Adipocyte (in vitro differentiated cells): Measurements from ENCODE around the gene KIF13A.
"Not testable (repeated sequence)": the region's sequence is repeated elsewhere in the genome, so short reads cannot be mapped to it uniquely, and the experiment has no call there.

Experiments used
- DNase-seq: peaks from one replicate; pipeline ENCODE4 v3.0.0-alpha.2; 2015; ENCODE audit warnings: low read depth
- H3K27me3 ChIP-seq: replicated peaks from 2 replicates; pipeline ENCODE4 v1.7.0; 2013; ENCODE audit warnings: mild to moderate bottlenecking, low read length, moderate library complexity; ENCODE audit not compliant: control insufficient read depth, insufficient read depth
- H3K36me3 ChIP-seq: 2 replicates; pipeline ENCODE4 v1.7.0; 2013; ENCODE audit warnings: low read length, mild to moderate bottlenecking, moderate library complexity; ENCODE audit not compliant: control insufficient read depth, insufficient read depth, severe bottlenecking
- H3K4me1 ChIP-seq: 2 replicates; pipeline ENCODE4 v1.7.0; 2013; ENCODE audit warnings: mild to moderate bottlenecking, low read length, moderate library complexity; ENCODE audit not compliant: control insufficient read depth, insufficient read depth
- H3K4me3 ChIP-seq: 2 replicates; pipeline ENCODE4 v1.7.0; 2013; ENCODE audit warnings: mild to moderate bottlenecking, low read length, moderate library complexity
- H3K9ac ChIP-seq: 2 replicates; pipeline ENCODE4 v1.7.0; 2013; ENCODE audit warnings: mild to moderate bottlenecking, low read length, moderate library complexity
- H3K9me3 ChIP-seq: 2 replicates; pipeline ENCODE4 v1.7.0; 2013; ENCODE audit warnings: mild to moderate bottlenecking, low read length, moderate library complexity; ENCODE audit not compliant: control insufficient read depth

Gene KIF13A

GRCh38 chr6:17965397-17965796 lies 22.0 kb downstream of the KIF13A start:
- peak; percentile 76 for DNase-seq

GRCh38 chr6:17964633-17965032 lies 22.8 kb downstream of the KIF13A start:
- H3K4me1 ChIP-seq = peaks cover 35% of the 10 kb centered on the region
- H3K9ac ChIP-seq = no peak overlapping the region

More at GRCh38 chr6:17965397-17965796, 22.0 kb downstream of the KIF13A start:
- Histone ChIP-seq H3K9me3 (no peaks in the 10 kb centered on the region), H3K9ac (peak overlapping the region; percentile 17), H3K27me3 (no peaks in the 10 kb centered on the region), H3K4me3 (peak overlapping the region; percentile 16), H3K4me1 (peaks cover 35% of the 10 kb centered on the region), H3K36me3 (no peaks in the 10 kb centered on the region)

GRCh38 chr6:17962436-17963031 lies 24.9 kb downstream of the KIF13A start:
- H3K9ac ChIP-seq = peak overlapping the region; percentile 39
- H3K4me1 ChIP-seq = peaks cover 38% of the 10 kb centered on the region
- H3K36me3 ChIP-seq = no peaks in the 10 kb centered on the region
- peak overlapping the region; percentile 59 for H3K4me3 ChIP-seq
- no peaks in the 10 kb centered on the region for H3K9me3 ChIP-seq
- no peaks in the 10 kb centered on the region for H3K27me3 ChIP-seq
- DNase-seq = peak; percentile 89

More at GRCh38 chr6:17964633-17965032, 22.8 kb downstream of the KIF13A start:
- Histone ChIP-seq H3K36me3 (no peaks in the 10 kb centered on the region), H3K27me3 (no peaks in the 10 kb centered on the region), H3K4me3 (no peak overlapping the region), H3K9me3 (no peaks in the 10 kb centered on the region)
- no peak for DNase-seq

- no peaks in the 10 kb centered on the region for H3K36me3 ChIP-seq
- H3K4me1 ChIP-seq = peaks cover 23% of the 10 kb centered on the region
- DNase-seq = no peak
- H3K9ac ChIP-seq = no peak overlapping the region
- H3K9me3 ChIP-seq = no peaks in the 10 kb centered on the region
- H3K4me3 ChIP-seq = no peak overlapping the region
- no peaks in the 10 kb centered on the region for H3K27me3 ChIP-seq
Measured at GRCh38 chr6:17959302-17959701, 28.1 kb downstream of the KIF13A start.

- H3K4me1 ChIP-seq = peaks cover 19% of the 10 kb centered on the region
- no peaks in the 10 kb centered on the region for H3K27me3 ChIP-seq
- no peaks in the 10 kb centered on the region for H3K9me3 ChIP-seq
- DNase-seq = no peak
- no peak overlapping the region for H3K4me3 ChIP-seq
- H3K9ac ChIP-seq = no peak overlapping the region
- no peaks in the 10 kb centered on the region for H3K36me3 ChIP-seq
Measured at GRCh38 chr6:17957904-17958620, 29.4 kb downstream of the KIF13A start.

GRCh38 chr6:17957498-17957897 lies 29.9 kb downstream of the KIF13A start:
- DNase-seq = no peak
- Histone ChIP-seq H3K9me3 (no peaks in the 10 kb centered on the region), H3K4me1 (peaks cover 14% of the 10 kb centered on the region), H3K9ac (no peak overlapping the region), H3K4me3 (no peak overlapping the region), H3K36me3 (no peaks in the 10 kb centered on the region), H3K27me3 (no peaks in the 10 kb centered on the region)

GRCh38 chr6:17957086-17957485 lies 30.3 kb downstream of the KIF13A start:
- H3K4me3 ChIP-seq = no peak overlapping the region
- peaks cover 10% of the 10 kb centered on the region for H3K4me1 ChIP-seq
- DNase-seq = no peak
- no peaks in the 10 kb centered on the region for H3K9me3 ChIP-seq
- H3K36me3 ChIP-seq = no peaks in the 10 kb centered on the region
- no peak overlapping the region for H3K9ac ChIP-seq
- H3K27me3 ChIP-seq = no peaks in the 10 kb centered on the region

GRCh38 chr6:17950095-17950494 lies 37.3 kb downstream of the KIF13A start:
- H3K4me3 ChIP-seq = no peak overlapping the region
- H3K36me3 ChIP-seq = no peaks in the 10 kb centered on the region
- H3K9ac ChIP-seq = no peak overlapping the region
- no peaks in the 10 kb centered on the region for H3K9me3 ChIP-seq
- peaks cover 15% of the 10 kb centered on the region for H3K4me1 ChIP-seq
- no peaks in the 10 kb centered on the region for H3K27me3 ChIP-seq
- no peak for DNase-seq

GRCh38 chr6:17949168-17949567 lies 38.3 kb downstream of the KIF13A start:
- Histone ChIP-seq H3K9me3 (no peaks in the 10 kb centered on the region), H3K4me1 (peaks cover 23% of the 10 kb centered on the region), H3K36me3 (no peaks in the 10 kb centered on the region), H3K9ac (no peak overlapping the region), H3K27me3 (no peaks in the 10 kb centered on the region), H3K4me3 (no peak overlapping the region)
- no peak for DNase-seq

GRCh38 chr6:17948725-17949124 lies 38.7 kb downstream of the KIF13A start:
- Histone ChIP-seq H3K9ac (no peak overlapping the region), H3K27me3 (no peaks in the 10 kb centered on the region), H3K4me1 (peaks cover 27% of the 10 kb centered on the region), H3K4me3 (no peak overlapping the region), H3K36me3 (no peaks in the 10 kb centered on the region), H3K9me3 (no peaks in the 10 kb centered on the region)
- DNase-seq = no peak

- not testable (repeated sequence) for H3K9ac ChIP-seq, H3K4me3 ChIP-seq, DNase-seq
Measured at GRCh38 chr6:17947574-17947973, 39.9 kb downstream of the KIF13A start.

More at GRCh38 chr6:17947574-17947973, 39.9 kb downstream of the KIF13A start:
- not testable (repeated sequence) for H3K9me3 ChIP-seq, H3K27me3 ChIP-seq, H3K36me3 ChIP-seq
- peaks cover 27% of the 10 kb centered on the region for H3K4me1 ChIP-seq
